Measurements from ENCODE around the gene METTL26. TPM values are rescaled to one million over a fixed set of nuclear protein-coding genes. Genes with fewer than 3 reads are reported as not detected.

METTL26 gene
- total and polyA plus RNA-seq, 9 of the 15 experiments (the other 6 are each of a cell fraction or from before 2014, with no cell fraction given): 7.3 to 262 (median 80.9) TPM

DNA sequence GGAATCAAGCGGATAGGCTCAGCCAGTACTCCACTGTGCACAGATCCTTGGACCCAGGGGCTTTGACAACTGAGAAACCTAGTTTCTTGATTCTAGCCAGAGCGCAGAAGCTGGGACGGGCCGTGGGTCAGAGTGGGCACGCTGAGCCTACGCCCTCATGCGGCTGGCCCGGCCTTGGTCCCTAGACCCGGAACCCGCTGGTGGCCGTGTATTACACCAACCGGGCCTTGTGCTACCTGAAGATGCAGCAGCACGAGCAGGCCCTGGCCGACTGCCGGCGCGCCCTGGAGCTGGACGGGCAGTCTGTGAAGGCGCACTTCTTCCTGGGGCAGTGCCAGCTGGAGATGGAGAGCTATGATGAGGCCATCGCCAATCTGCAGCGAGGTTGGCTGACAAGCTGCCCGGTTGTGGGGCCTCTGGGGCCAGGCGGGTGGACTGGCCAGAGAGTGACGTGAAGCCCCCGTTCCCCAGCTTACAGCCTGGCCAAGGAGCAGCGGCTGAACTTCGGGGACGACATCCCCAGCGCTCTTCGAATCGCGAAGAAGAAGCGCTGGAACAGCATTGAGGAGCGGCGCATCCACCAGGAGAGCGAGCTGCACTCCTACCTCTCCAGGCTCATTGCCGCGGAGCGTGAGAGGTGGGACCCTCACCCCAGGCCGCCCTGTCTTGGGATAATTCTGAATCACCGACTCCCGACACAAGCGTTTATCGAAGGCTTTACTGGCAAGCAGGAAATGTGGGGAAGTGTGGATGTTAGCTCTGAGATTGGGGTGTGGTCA lies 45.1 kb upstream of the METTL26 start (continued):
- TF ChIP-seq, protein P1, sequence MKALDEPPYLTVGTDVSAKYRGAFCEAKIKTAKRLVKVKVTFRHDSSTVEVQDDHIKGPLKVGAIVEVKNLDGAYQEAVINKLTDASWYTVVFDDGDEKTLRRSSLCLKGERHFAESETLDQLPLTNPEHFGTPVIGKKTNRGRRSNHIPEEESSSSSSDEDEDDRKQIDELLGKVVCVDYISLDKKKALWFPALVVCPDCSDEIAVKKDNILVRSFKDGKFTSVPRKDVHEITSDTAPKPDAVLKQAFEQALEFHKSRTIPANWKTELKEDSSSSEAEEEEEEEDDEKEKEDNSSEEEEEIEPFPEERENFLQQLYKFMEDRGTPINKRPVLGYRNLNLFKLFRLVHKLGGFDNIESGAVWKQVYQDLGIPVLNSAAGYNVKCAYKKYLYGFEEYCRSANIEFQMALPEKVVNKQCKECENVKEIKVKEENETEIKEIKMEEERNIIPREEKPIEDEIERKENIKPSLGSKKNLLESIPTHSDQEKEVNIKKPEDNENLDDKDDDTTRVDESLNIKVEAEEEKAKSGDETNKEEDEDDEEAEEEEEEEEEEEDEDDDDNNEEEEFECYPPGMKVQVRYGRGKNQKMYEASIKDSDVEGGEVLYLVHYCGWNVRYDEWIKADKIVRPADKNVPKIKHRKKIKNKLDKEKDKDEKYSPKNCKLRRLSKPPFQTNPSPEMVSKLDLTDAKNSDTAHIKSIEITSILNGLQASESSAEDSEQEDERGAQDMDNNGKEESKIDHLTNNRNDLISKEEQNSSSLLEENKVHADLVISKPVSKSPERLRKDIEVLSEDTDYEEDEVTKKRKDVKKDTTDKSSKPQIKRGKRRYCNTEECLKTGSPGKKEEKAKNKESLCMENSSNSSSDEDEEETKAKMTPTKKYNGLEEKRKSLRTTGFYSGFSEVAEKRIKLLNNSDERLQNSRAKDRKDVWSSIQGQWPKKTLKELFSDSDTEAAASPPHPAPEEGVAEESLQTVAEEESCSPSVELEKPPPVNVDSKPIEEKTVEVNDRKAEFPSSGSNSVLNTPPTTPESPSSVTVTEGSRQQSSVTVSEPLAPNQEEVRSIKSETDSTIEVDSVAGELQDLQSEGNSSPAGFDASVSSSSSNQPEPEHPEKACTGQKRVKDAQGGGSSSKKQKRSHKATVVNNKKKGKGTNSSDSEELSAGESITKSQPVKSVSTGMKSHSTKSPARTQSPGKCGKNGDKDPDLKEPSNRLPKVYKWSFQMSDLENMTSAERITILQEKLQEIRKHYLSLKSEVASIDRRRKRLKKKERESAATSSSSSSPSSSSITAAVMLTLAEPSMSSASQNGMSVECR (CRISPR knock-in tag; IDR thresholded peaks at IDR 0.05): peak; percentile 54
- TF ChIP-seq MECOM (CRISPR knock-in tag; IDR thresholded peaks at IDR 0.05) (no peak), ZNF143 (CRISPR knock-in tag; IDR thresholded peaks at IDR 0.05) (0 out of 2 replicates have a peak, but pooled peaks have one; percentile 22), SUPT5H (IDR thresholded peaks at IDR 0.05) (0 out of 2 replicates have a peak, but pooled peaks have one; percentile 16), GABPB1 (CRISPR knock-in tag; IDR thresholded peaks at IDR 0.05) (0 out of 2 replicates have a peak, but pooled peaks have one; percentile 1), MYNN (IDR thresholded peaks at IDR 0.05) (peak; percentile 12; the same call in 1 of the 2 replicates), MYNN (CRISPR knock-in tag; IDR thresholded peaks at IDR 0.05) (no peak), FOXM1 (IDR thresholded peaks at IDR 0.05; ENCODE audit: low read depth) (no peak), FOXM1 (CRISPR knock-in tag; IDR thresholded peaks at IDR 0.05; ENCODE audit: low read depth) (0 out of 2 replicates have a peak, but pooled peaks have one; percentile 44)
- TF ChIP-seq, protein P2, sequence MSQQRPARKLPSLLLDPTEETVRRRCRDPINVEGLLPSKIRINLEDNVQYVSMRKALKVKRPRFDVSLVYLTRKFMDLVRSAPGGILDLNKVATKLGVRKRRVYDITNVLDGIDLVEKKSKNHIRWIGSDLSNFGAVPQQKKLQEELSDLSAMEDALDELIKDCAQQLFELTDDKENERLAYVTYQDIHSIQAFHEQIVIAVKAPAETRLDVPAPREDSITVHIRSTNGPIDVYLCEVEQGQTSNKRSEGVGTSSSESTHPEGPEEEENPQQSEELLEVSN (IDR thresholded peaks at IDR 0.05; ENCODE audit: borderline replicate concordance in 1 of 2, extremely low read depth in 1 of 2, insufficient read depth in 1 of 2, insufficient read length in 1 of 2, low read depth in 1 of 2, low read length in 1 of 2, poor library complexity in 1 of 2, severe bottlenecking in 1 of 2): no peak
- TF ChIP-seq, protein P3, sequence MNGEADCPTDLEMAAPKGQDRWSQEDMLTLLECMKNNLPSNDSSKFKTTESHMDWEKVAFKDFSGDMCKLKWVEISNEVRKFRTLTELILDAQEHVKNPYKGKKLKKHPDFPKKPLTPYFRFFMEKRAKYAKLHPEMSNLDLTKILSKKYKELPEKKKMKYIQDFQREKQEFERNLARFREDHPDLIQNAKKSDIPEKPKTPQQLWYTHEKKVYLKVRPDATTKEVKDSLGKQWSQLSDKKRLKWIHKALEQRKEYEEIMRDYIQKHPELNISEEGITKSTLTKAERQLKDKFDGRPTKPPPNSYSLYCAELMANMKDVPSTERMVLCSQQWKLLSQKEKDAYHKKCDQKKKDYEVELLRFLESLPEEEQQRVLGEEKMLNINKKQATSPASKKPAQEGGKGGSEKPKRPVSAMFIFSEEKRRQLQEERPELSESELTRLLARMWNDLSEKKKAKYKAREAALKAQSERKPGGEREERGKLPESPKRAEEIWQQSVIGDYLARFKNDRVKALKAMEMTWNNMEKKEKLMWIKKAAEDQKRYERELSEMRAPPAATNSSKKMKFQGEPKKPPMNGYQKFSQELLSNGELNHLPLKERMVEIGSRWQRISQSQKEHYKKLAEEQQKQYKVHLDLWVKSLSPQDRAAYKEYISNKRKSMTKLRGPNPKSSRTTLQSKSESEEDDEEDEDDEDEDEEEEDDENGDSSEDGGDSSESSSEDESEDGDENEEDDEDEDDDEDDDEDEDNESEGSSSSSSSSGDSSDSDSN (IDR thresholded peaks at IDR 0.05; ENCODE audit: borderline replicate concordance in 1 of 2, low read depth in 2 of 2, low read length in 2 of 2): peak in 1 of 2 experiments; percentile 31; a peak in 1 of 4 replicates
- TF ChIP-seq, protein P4, sequence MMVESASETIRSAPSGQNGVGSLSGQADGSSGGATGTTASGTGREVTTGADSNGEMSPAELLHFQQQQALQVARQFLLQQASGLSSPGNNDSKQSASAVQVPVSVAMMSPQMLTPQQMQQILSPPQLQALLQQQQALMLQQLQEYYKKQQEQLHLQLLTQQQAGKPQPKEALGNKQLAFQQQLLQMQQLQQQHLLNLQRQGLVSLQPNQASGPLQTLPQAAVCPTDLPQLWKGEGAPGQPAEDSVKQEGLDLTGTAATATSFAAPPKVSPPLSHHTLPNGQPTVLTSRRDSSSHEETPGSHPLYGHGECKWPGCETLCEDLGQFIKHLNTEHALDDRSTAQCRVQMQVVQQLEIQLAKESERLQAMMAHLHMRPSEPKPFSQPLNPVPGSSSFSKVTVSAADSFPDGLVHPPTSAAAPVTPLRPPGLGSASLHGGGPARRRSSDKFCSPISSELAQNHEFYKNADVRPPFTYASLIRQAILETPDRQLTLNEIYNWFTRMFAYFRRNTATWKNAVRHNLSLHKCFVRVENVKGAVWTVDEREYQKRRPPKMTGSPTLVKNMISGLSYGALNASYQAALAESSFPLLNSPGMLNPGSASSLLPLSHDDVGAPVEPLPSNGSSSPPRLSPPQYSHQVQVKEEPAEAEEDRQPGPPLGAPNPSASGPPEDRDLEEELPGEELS (CRISPR knock-in tag; IDR thresholded peaks at IDR 0.05; ENCODE audit: borderline replicate concordance): no peak
- TF ChIP-seq, protein P5, sequence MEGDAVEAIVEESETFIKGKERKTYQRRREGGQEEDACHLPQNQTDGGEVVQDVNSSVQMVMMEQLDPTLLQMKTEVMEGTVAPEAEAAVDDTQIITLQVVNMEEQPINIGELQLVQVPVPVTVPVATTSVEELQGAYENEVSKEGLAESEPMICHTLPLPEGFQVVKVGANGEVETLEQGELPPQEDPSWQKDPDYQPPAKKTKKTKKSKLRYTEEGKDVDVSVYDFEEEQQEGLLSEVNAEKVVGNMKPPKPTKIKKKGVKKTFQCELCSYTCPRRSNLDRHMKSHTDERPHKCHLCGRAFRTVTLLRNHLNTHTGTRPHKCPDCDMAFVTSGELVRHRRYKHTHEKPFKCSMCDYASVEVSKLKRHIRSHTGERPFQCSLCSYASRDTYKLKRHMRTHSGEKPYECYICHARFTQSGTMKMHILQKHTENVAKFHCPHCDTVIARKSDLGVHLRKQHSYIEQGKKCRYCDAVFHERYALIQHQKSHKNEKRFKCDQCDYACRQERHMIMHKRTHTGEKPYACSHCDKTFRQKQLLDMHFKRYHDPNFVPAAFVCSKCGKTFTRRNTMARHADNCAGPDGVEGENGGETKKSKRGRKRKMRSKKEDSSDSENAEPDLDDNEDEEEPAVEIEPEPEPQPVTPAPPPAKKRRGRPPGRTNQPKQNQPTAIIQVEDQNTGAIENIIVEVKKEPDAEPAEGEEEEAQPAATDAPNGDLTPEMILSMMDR (IDR thresholded peaks at IDR 0.05 in 2 of 3, conservative IDR thresholded peaks at IDR 0.05 in 1 of 3; ENCODE audit: insufficient read depth in 2 of 3, low read depth in 1 of 3, low read length in 3 of 3): peak in 2 of 3 experiments; percentile 36; a peak in 5 of 6 replicates
